IPS-18a (cell line): Measurements from ENCODE around the gene ELAC1.
A peak's percentile ranks its signal among the peaks of the same experiment; 100 is the strongest.

Experiments
- H3K27ac ChIP-seq: one replicate; pipeline ENCODE4 v1.5.1; 2013; ENCODE audit warnings: low read length
- H3K27me3 ChIP-seq: one replicate; pipeline ENCODE4 v1.6.1; 2013; ENCODE audit warnings: mild to moderate bottlenecking, low read length; ENCODE audit not compliant: control insufficient read depth, insufficient read depth
- H3K36me3 ChIP-seq: one replicate; pipeline ENCODE4 v1.6.1; 2013; ENCODE audit warnings: low read depth, low read length; ENCODE audit not compliant: control insufficient read depth
- H3K4me1 ChIP-seq: one replicate; pipeline ENCODE4 v1.6.1; 2013; ENCODE audit warnings: low read depth, low read length; ENCODE audit not compliant: control insufficient read depth
- H3K4me3 ChIP-seq: one replicate; pipeline ENCODE4 v1.5.1; 2013; ENCODE audit warnings: low read length
- H3K9ac ChIP-seq: one replicate; pipeline ENCODE4 v1.6.1; 2013; ENCODE audit warnings: mild to moderate bottlenecking, low read length, moderate library complexity
- H3K9me3 ChIP-seq: one replicate; pipeline ENCODE4 v1.6.1; 2013; ENCODE audit warnings: low read depth, low read length; ENCODE audit not compliant: control insufficient read depth

ELAC1 gene, protein sequence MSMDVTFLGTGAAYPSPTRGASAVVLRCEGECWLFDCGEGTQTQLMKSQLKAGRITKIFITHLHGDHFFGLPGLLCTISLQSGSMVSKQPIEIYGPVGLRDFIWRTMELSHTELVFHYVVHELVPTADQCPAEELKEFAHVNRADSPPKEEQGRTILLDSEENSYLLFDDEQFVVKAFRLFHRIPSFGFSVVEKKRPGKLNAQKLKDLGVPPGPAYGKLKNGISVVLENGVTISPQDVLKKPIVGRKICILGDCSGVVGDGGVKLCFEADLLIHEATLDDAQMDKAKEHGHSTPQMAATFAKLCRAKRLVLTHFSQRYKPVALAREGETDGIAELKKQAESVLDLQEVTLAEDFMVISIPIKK

DNA sequence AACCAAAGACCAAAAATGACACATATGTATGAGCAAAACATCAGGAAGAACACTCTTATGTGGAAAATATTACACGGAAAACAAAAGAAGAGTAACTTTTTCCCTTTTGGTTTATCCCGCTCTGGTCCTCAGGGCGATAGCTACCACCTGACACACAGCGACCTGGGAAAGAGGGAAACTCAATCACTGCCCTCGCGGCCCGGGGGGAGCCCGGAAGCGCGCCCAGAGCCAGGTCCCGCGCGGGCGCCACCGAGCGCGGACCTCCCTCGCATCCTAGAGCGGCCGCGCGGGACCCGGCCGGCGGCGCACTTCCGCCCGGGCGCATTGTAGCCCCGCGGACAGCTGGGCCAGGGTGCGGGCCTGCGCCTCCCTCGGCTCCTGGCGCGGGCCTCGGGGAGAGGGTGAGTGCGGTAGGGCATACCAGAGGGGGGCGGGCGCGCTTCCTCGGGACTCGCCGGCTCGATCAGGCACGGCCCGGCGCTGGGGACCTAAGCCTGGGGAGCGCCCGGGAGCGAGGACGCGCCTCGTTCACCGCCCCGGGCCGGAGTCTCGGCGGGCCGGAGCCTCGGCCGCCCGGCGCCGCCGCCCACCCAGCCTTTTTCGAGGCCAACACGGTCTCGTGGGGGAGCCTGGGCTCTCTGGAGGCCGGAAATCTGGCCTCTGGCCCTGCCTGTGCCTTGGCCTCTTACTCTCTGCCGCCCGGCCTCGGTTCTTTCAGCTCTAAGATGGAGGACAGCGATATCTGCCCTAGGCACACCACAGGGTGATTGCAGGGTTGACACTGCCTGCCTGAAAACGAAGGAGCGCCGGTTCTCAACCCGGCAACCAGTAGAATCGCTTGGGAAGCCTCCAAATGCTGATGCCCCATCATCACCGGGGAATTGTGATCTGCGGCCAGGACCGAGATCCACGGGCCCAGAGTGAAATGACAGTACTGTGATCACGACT, at the start of gene ELAC1:
ELAC1 (plus strand) TSS at position 327 of the 948 bp plus-strand sequence. CDS start 6,365 bp downstream, outside the sequence.
- peak within 1 kb of the TSS; percentile 46 for H3K27ac ChIP-seq
- H3K4me1 ChIP-seq, result peaks cover 12% of the 10 kb centered on the region
- H3K36me3 ChIP-seq, result no peaks in the 10 kb centered on the region
- H3K27me3 ChIP-seq, result no peaks in the 10 kb centered on the region
- peak within 1 kb of the TSS; percentile 95 for H3K9ac ChIP-seq
- H3K9me3 ChIP-seq, result no peaks in the 10 kb centered on the region
- H3K4me3 ChIP-seq, result peak within 1 kb of the TSS; percentile 83

DNA sequence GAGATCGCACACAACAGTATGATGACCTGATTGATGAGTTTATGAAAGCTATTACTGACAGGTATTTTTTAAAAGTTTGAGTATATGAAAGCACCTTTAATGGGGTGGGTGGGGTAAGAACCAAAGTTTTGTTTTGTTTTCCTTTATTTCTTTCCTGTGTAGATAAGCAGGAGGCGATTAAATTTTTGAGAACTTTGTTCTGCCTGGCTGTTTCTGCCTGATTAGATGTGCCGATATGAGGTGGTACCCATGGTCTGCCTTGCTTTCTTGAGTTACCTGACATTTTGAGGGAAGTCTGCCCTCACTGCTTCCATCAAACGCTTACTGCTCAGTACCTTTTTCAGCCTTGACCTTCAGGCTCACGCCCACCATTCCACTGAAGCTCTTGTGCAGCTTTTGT, 49.7 kb upstream of the ELAC1 start:
- Histone ChIP-seq H3K27ac (no peak overlapping the region), H3K27me3 (no peaks in the 10 kb centered on the region), H3K36me3 (peaks cover 32% of the 10 kb centered on the region), H3K4me3 (no peak overlapping the region), H3K9ac (no peak overlapping the region), H3K9me3 (no peaks in the 10 kb centered on the region), H3K4me1 (no peaks in the 10 kb centered on the region)

DNA sequence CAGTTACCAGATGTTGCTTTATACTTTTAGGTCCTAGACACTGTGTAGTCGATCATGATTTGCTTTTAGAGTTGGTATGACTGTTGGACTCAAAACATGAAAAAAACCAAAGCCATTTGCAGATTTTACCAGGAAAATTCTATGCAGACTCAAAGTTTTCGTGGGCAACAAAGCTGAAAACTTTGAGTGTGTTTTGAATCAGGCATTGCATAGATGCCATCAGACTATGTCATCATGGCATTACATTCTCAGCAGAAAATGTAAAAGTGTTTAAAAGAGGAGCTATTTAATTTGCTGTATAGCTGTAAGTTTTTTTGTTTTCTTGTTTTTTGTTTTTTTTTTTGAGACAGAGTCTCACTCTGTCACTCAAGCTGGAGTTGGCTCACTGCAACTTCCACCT, 43.5 kb upstream of the ELAC1 start:
- Histone ChIP-seq H3K27ac (no peak overlapping the region), H3K4me1 (no peaks in the 10 kb centered on the region), H3K4me3 (no peak overlapping the region), H3K9me3 (no peaks in the 10 kb centered on the region), H3K9ac (no peak overlapping the region), H3K27me3 (no peaks in the 10 kb centered on the region), H3K36me3 (peaks cover 46% of the 10 kb centered on the region)

DNA sequence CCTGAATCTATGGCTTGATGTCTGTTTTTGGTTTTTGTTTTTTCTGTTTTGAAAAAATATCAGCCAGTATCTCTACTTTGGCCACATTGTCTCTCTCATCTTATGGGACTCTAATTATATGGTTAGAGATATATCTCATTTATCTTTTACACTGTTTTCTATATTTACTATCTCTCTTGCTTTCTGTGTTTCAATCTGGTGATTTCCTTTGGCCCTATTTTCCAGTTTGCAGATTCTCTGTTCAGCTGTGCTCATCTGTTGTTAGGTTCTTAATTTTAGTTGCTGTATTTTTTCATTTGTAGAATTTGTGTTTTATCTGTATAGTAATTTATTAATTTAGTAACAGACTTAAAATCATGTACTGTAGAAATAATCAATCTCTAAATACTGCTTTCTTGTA, 41.3 kb upstream of the ELAC1 start:
- peaks cover 36% of the 10 kb centered on the region for H3K36me3 ChIP-seq
- H3K9ac ChIP-seq, result no peak overlapping the region
- H3K4me3 ChIP-seq, result no peak overlapping the region
- H3K9me3 ChIP-seq, result no peaks in the 10 kb centered on the region
- no peaks in the 10 kb centered on the region for H3K27me3 ChIP-seq
- no peak overlapping the region for H3K27ac ChIP-seq
- H3K4me1 ChIP-seq, result no peaks in the 10 kb centered on the region

DNA sequence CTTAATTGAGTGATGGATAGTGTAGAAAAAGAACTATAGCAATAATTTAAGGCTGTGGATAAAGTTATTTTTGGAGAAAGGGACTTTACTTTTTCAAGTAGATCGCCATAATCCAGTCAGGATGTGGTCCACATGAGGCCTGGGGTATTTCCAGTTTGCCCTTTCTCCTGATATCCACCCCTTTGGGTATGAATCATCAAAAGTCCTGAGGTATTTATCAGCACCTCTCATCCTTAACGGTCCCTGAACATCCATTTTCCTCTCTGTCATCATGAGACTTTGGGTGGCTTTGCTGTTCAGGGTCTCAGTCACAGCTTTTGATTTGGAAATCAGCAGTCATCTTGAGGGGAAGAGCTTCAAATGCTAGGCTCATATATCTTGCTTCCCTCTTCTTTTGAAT, 39.3 kb upstream of the ELAC1 start:
- Histone ChIP-seq H3K36me3 (peaks cover 40% of the 10 kb centered on the region), H3K9ac (no peak overlapping the region), H3K9me3 (no peaks in the 10 kb centered on the region), H3K27me3 (no peaks in the 10 kb centered on the region), H3K4me1 (no peaks in the 10 kb centered on the region), H3K27ac (no peak overlapping the region), H3K4me3 (no peak overlapping the region)

DNA sequence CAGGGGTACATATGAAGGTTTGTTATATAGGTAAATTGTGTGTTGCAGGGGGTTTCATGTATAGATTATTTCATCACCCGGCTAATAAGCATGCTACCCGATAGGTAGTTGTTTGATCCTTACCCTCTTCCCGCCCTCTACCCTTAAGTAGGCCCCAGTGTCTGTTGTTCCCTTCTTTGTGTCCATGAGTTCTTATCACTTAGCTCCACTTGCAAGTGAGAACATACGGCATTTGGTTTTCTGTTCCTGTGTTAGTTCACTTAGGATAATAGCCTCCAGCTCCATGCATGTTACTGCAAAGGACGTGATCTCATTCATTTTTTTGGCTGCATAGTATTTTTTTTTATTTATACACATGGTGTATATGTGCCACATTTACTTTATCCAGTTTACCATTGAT, 34.2 kb upstream of the ELAC1 start:
- Histone ChIP-seq H3K9me3 (no peaks in the 10 kb centered on the region), H3K36me3 (peaks cover 12% of the 10 kb centered on the region), H3K4me3 (no peak overlapping the region), H3K9ac (no peak overlapping the region), H3K4me1 (no peaks in the 10 kb centered on the region), H3K27me3 (no peaks in the 10 kb centered on the region), H3K27ac (no peak overlapping the region)

DNA sequence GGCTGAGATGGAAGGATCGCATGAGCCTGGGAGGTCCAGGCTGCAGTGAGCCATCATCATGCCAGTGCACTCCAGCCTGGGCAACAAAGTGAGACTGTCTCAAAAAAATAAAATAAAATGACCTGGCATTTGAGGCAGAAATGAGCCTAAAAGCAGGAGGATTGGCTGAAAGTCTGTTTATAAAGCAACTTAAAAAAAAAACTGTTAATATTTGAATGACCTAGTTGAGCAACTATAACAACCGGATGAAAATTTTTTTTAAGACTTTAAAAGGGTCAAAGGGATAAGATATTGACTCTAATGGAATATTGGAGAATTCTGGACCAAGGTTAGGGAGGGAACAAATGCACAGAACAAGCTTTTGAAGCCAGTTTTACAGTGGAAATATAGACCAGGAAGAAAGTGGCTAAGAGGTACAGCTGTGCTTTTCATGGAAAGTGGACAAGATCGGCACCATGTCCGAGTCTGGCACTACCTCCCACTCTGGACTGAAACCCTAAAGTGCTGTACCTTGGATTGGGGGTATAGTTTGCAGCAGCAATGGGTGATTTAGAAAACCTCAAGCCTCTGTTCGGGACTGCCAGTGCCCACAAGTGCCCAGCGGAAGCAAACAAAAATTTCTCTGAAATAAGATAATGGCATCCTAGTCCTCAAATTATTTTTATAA, 33.2 kb upstream of the ELAC1 start:
- no peaks in the 10 kb centered on the region for H3K4me1 ChIP-seq

DNA sequence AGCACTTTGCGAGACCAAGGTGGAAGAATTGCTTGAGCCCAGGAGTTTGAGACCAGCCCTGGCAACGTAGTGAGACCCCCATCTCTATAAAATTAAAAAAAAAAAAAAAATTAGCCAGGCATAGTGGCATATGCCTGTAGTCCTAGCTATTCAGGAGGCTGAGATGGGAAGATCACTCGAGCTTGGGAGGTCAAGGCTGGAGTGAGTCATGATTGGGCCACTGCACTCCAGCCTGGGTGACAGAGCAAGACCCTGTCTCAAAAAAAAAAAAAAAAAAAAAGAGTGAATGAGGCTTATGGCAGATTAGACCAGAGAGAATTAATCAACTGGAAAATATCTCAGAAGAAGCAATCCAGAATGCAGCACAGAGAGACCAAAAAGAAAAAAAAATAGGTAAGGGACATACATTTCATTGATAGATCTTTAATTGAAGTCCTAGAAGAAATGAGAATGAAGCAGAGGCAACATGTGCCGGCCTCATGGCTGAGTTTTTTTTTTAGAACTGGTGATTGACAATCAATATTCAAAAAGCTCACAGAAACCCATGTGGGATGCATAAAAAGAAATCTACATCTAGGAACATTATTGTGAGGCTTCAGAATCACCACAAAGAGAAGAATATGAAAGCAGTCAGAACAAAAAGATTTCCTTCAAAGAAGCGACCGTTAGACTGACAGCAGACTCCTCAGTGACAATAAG, 32.2 kb upstream of the ELAC1 start:
- no peaks in the 10 kb centered on the region for H3K4me1 ChIP-seq
- no peak overlapping the region for H3K4me3 ChIP-seq
- peaks cover 20% of the 10 kb centered on the region for H3K36me3 ChIP-seq
- no peak overlapping the region for H3K9ac ChIP-seq
- no peaks in the 10 kb centered on the region for H3K27me3 ChIP-seq
- H3K27ac ChIP-seq, result no peak overlapping the region
- H3K9me3 ChIP-seq, result no peaks in the 10 kb centered on the region

More for the DNA sequence above, 33.2 kb upstream of the ELAC1 start:
- Histone ChIP-seq H3K27ac (no peak overlapping the region), H3K9ac (no peak overlapping the region), H3K36me3 (peaks cover 12% of the 10 kb centered on the region), H3K4me3 (no peak overlapping the region), H3K9me3 (no peaks in the 10 kb centered on the region), H3K27me3 (no peaks in the 10 kb centered on the region)

DNA sequence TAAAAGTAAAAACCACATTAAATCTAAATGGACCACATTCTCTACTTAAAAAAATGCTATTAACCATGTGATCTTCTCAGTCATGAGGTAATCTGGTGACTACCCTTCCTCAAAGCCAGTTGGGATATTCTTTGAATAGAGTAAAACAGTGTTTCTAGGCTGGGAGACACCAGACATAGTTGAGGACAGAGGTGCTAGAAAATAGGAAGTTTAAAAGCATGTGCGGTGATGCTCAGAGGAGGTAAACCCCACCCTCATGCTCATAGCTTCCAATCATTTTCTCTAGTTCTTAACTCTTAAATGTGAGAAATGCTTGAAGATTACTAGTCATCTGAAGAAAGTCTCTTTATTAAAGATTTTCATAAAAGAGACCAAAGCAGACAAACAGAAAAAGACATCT, 30.7 kb upstream of the ELAC1 start:
- Histone ChIP-seq H3K9ac (no peak overlapping the region), H3K4me1 (no peaks in the 10 kb centered on the region), H3K27me3 (no peaks in the 10 kb centered on the region), H3K4me3 (no peak overlapping the region), H3K36me3 (peaks cover 21% of the 10 kb centered on the region), H3K9me3 (no peaks in the 10 kb centered on the region), H3K27ac (no peak overlapping the region)

DNA sequence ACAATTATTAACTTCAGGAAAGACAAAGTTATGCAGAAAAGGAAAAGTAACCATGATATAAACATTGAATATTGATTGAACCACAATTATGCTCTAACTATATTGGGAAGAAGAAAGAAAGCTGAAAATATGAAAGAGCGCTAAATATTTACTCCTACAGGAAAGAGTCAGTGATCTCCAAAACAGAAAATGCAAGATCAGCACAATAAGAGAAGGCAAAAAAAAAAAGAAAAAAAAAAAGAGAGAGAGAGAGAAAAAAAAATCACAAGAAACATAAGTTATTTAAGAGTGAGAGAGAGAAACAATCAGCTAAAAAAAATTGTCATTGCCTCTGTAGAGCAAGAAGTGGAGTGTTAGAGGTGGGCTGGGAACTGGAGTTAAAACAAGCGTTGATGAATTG, 28.9 kb upstream of the ELAC1 start:
- no peak overlapping the region for H3K27ac ChIP-seq
- H3K9ac ChIP-seq, result no peak overlapping the region
- H3K4me1 ChIP-seq, result no peaks in the 10 kb centered on the region
- no peak overlapping the region for H3K4me3 ChIP-seq
- H3K27me3 ChIP-seq, result no peaks in the 10 kb centered on the region
- peaks cover 14% of the 10 kb centered on the region for H3K36me3 ChIP-seq
- no peaks in the 10 kb centered on the region for H3K9me3 ChIP-seq
